Lung (tissue), 12 donors: ENCODE measurements around the gene NAP1L5. TPM values are rescaled to one million over a fixed set of nuclear protein-coding genes. Genes with fewer than 3 reads are reported as not detected.

Source experiments
- ATAC-seq: fragments of 200-7000 bp; cut with Tn5 transposase; one replicate; pipeline ENCODE4 v1.9.1; 2020; ENCODE audit warnings: moderate number of reproducible peaks; ENCODE audit not compliant: insufficient read depth, low FRiP score
- DNase-seq, 3 donors: peaks; one replicate each; pipeline ENCODE4 v3.0.0-alpha.2; 2013 to 2017
- H3K27ac ChIP-seq, 2 donors: one replicate each; pipeline ENCODE4 v1.5.1; 2013; ENCODE audit warnings: mild to moderate bottlenecking in 2 of 2, moderate library complexity in 2 of 2, control low read depth in 1 of 2, inconsistent platforms in 1 of 2, low read depth in 1 of 2, low read length in 1 of 2
- H3K27me3 ChIP-seq, 3 donors: one replicate each; pipeline ENCODE4 v1.5.1; 2013; ENCODE audit warnings: low read length in 2 of 3; ENCODE audit not compliant: control insufficient read depth in 3 of 3, insufficient read depth in 3 of 3
- H3K36me3 ChIP-seq, 4 donors: one replicate each; pipeline ENCODE4 v1.5.1; 2013; ENCODE audit warnings: low read length in 4 of 4, mild to moderate bottlenecking in 1 of 4, moderate library complexity in 1 of 4; ENCODE audit not compliant: control insufficient read depth in 4 of 4, insufficient read depth in 4 of 4
- H3K4me1 ChIP-seq, 5 donors: one replicate each; pipeline ENCODE4 v1.5.1; 2013; ENCODE audit warnings: low read length in 5 of 5, mild to moderate bottlenecking in 2 of 5, moderate library complexity in 1 of 5; ENCODE audit not compliant: control insufficient read depth in 5 of 5, insufficient read depth in 5 of 5
- H3K4me3 ChIP-seq: one replicate; pipeline ENCODE4 v1.5.1; 2013; ENCODE audit warnings: mild to moderate bottlenecking, control low read depth, moderate library complexity
- H3K9ac ChIP-seq, 2 donors: one replicate each; pipeline ENCODE4 v1.5.1; 2013; ENCODE audit warnings: low read length in 2 of 2, control low read depth in 1 of 2; ENCODE audit not compliant: insufficient read depth in 1 of 2
- H3K9me3 ChIP-seq, 4 donors: one replicate each; pipeline ENCODE4 v1.5.1; 2013; ENCODE audit warnings: low read length in 3 of 4, mild to moderate bottlenecking in 1 of 4, moderate library complexity in 1 of 4; ENCODE audit not compliant: control insufficient read depth in 4 of 4, insufficient read depth in 3 of 4
- CTCF ChIP-seq: IDR thresholded peaks from 2 replicates; pipeline ENCODE4 v1.5.1; 2012; ENCODE audit warnings: mild to moderate bottlenecking; ENCODE audit errors: control extremely low read depth, extremely low read depth
- WGBS, 2 donors: extraction: QIAGEN DNeasy Blood & Tissue Kit; methylation state at CpG; one replicate each; pipeline ENCODE4 v1.1.7; 2013; 5-methylcytosine and 5-hydroxymethylcytosine counted together
- polyA plus RNA-seq, 2 donors: library from polyadenylated mRNA; stranded (reverse); fragments of 200-250 nt; gene quantifications; one replicate each; pipeline ENCODE4 v1.2.1, GENCODE V29; 2013
- total RNA-seq, 2 donors: library from RNA; depleted of rRNA in 1 of 2; stranded (reverse); fragments of >200 nt in 1 of 2; gene quantifications; one replicate each; pipeline ENCODE4 v1.2.1, GENCODE V29; 2014 to 2021
- donor health status: control.
- donor health status: control.
- donor health status: Bipolar disorder and iron deficiency.
- donor health status: healthy.
- donor health status: DM: yes; HTN: yes; CAD: no.

NAP1L5 gene
- total and polyA plus RNA-seq, 4 donors: 2.6 to 8.8 (median 3.2) TPM

- H3K4me3 ChIP-seq: no peak overlapping the region
- no peak for ATAC-seq
- H3K36me3 ChIP-seq: peaks cover 5 to 57% (median 26%) of the 10 kb centered on the region in 4 donors
- TF ChIP-seq CTCF: no peak
- no peak overlapping the region for H3K27ac ChIP-seq
- peaks cover 0 to 33% (median 7%) of the 10 kb centered on the region in 5 donors for H3K4me1 ChIP-seq
- no peaks in the 10 kb centered on the region for H3K9me3 ChIP-seq
- no peak overlapping the region for H3K9ac ChIP-seq
- 67 to 69% methylated on average over 2 of the region's 2 CpGs for WGBS, 2 donors
- no peaks in the 10 kb centered on the region for H3K27me3 ChIP-seq
- DNase-seq: no peak
These were observed 44.9 kb upstream of the NAP1L5 start for GRCh38 chr4:88742561-88742960.

DNA sequence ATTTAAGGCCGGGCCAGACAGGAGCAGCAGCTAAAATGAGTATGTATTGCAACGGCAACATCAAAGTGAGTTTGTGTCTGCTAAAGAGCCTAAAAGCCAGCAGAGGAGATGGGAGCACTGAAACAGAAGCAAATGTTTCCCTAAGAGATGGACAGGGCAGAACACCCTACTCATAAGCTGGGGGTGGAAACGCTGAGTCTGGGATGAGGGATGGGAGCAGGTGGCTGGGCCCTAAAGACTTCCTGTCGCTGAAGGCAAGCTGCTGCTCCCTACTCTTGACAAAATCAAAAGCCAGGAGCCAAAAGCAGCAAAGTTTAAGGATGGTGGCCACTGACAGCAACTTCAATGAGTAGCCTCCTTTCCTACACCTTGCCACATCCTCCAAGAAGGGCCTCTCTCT is 40.6 kb upstream of the NAP1L5 start:
- WGBS, 2 donors: 78 to 83% methylated on average over 4 of the region's 4 CpGs
- H3K4me3 ChIP-seq: no peak overlapping the region
- H3K27ac ChIP-seq: peak overlapping the region in 1 of 2 donors; percentile 39
- no peak overlapping the region for H3K9ac ChIP-seq
- H3K9me3 ChIP-seq: no peaks in the 10 kb centered on the region
- no peak for ATAC-seq
- DNase-seq: no peak
- H3K36me3 ChIP-seq: peaks cover 0 to 61% (median 16%) of the 10 kb centered on the region in 4 donors
- peaks cover 0 to 21% (median 10%) of the 10 kb centered on the region in 5 donors for H3K4me1 ChIP-seq
- no peaks in the 10 kb centered on the region for H3K27me3 ChIP-seq
- no peak for TF ChIP-seq CTCF

DNA sequence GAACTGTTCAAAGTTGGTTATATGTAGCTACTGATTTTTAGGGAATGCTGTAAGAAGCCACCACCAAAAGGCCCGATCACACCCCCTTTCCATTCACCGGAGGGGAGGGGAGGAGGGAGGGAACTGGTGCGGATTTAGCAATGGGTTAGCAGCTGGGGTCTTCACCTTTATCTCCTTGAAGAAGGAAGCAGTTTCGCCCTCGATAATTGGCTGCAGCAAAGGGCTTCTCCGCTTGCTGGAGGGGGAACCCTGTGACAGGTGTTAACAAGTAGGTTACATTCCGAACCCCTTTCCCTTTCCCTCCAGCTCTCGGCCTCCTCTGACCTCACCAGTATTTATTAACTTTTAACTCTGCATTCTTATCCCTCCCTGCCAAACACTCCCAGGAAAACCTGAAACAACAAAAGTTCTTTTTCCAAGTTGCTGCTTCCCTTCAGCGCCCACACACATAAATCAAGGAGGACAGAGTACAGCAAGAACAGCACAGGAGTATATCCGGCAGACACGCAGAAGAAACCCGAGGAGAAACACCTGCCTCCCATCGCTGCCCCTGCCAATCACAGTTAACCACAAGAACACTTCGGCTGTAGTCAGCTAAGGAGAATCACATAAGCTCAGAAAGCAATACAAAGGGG is 39.8 kb upstream of the NAP1L5 start:
- peak in 1 of 3 donors; percentile 28 for DNase-seq
- no peak for TF ChIP-seq CTCF
- 25 to 27% methylated on average over 14 of the region's 14 CpGs for WGBS, 2 donors
- peaks cover 0 to 61% (median 13%) of the 10 kb centered on the region in 4 donors for H3K36me3 ChIP-seq
- no peaks in the 10 kb centered on the region for H3K9me3 ChIP-seq
- no peaks in the 10 kb centered on the region for H3K27me3 ChIP-seq
- H3K9ac ChIP-seq: peak overlapping the region in 1 of 2 donors; percentile 1
- H3K4me3 ChIP-seq: no peak overlapping the region
- ATAC-seq: no peak
- H3K4me1 ChIP-seq: peaks cover 0 to 21% (median 10%) of the 10 kb centered on the region in 5 donors
- H3K27ac ChIP-seq: peak overlapping the region in 1 of 2 donors; percentile 55
